Muscle of leg (tissue), 16 donors: ENCODE data around the gene OLFML2A. TPM values are rescaled to one million over a fixed set of nuclear protein-coding genes. Genes with fewer than 3 reads are reported as not detected.
A peak's percentile ranks its signal among the peaks of the same experiment; 100 is the strongest.
"Not testable (repeated sequence)": the region's sequence is repeated elsewhere in the genome, so short reads cannot be mapped to it uniquely, and the experiment has no call there.

Experiments used
- DNase-seq: peaks from one replicate; pipeline ENCODE4 v3.0.0; 2013
- H3K27ac ChIP-seq: one replicate; pipeline ENCODE4 v1.5.1; 2013; ENCODE audit warnings: mild to moderate bottlenecking, low read length, control low read depth
- H3K27me3 ChIP-seq: one replicate; pipeline ENCODE4 v1.6.1; 2013; ENCODE audit warnings: low read length; ENCODE audit not compliant: control insufficient read depth, insufficient read depth
- H3K36me3 ChIP-seq: one replicate; pipeline ENCODE4 v1.6.1; 2013; ENCODE audit warnings: low read length; ENCODE audit not compliant: control insufficient read depth, insufficient read depth
- H3K4me1 ChIP-seq: one replicate; pipeline ENCODE4 v1.6.1; 2013; ENCODE audit warnings: low read length; ENCODE audit not compliant: control insufficient read depth, insufficient read depth
- H3K4me3 ChIP-seq: one replicate; pipeline ENCODE4 v1.5.1; 2013; ENCODE audit warnings: low read length, control low read depth
- H3K9me3 ChIP-seq: replicated peaks from 2 replicates; pipeline ENCODE4 v1.6.1; 2013; ENCODE audit warnings: low read depth, low read length; ENCODE audit not compliant: control insufficient read depth
- WGBS: methylation state at CpG from one replicate; pipeline ENCODE4 v1.1.5; 2013; ENCODE audit warnings: missing lambda C conversion rate; ENCODE audit not compliant: insufficient coverage; 5-methylcytosine and 5-hydroxymethylcytosine counted together
- long read RNA-seq, 11 donors: transcript quantifications; one replicate each; lab custom pipeline, GENCODE V29; 2026
- polyA plus RNA-seq, 8 donors: library from polyadenylated mRNA; unstranded; fragments of 120-200 nt; gene quantifications; one replicate each; pipeline versions ENCODE4 v1.2.1 to v1.2.3, GENCODE V29; 2013; ENCODE audit warnings: inconsistent platforms in 1 of 8, low replicate concordance in 1 of 8; ENCODE audit not compliant: insufficient read length in 8 of 8, insufficient read depth in 1 of 8
- total RNA-seq: library from RNA; stranded (reverse); fragments of 120-200 nt; gene quantifications from one replicate; pipeline ENCODE4 v1.2.4, GENCODE V29; 2013

The OLFML2A gene
- total RNA-seq (100 TPM), polyA plus RNA-seq (100 to 1,000 TPM; 117 to 176 (median 149) TPM)
- long read RNA-seq, donor 1, full-length matches to known transcripts: 8 of 20 reads
- long read RNA-seq, donor 1, partial matches to known transcripts: 12 of 20 reads
- long read RNA-seq, donor 1, other reads (novel, unspliced or antisense): 0 of 20 reads
- long read RNA-seq, donor 2: 0 reads
- long read RNA-seq, donor 3, full-length matches to known transcripts: 21 of 41 reads
- long read RNA-seq, donor 3, partial matches to known transcripts: 20 of 41 reads
- long read RNA-seq, donor 3, other reads (novel, unspliced or antisense): 0 of 41 reads
- long read RNA-seq, donor 4, full-length matches to known transcripts: 11 of 32 reads
- long read RNA-seq, donor 4, partial matches to known transcripts: 21 of 32 reads
- long read RNA-seq, donor 4, other reads (novel, unspliced or antisense): 0 of 32 reads
- long read RNA-seq, donor 5, full-length matches to known transcripts: 25 of 31 reads
- long read RNA-seq, donor 5, partial matches to known transcripts: 6 of 31 reads
- long read RNA-seq, donor 5, other reads (novel, unspliced or antisense): 0 of 31 reads
- long read RNA-seq, donor 6, full-length matches to known transcripts: 11 of 22 reads
- long read RNA-seq, donor 6, partial matches to known transcripts: 11 of 22 reads
- long read RNA-seq, donor 6, other reads (novel, unspliced or antisense): 0 of 22 reads
- long read RNA-seq, donor 7, full-length matches to known transcripts: 7 of 13 reads
- long read RNA-seq, donor 7, partial matches to known transcripts: 6 of 13 reads
- long read RNA-seq, donor 7, other reads (novel, unspliced or antisense): 0 of 13 reads
- long read RNA-seq, donor 8, full-length matches to known transcripts: 4 of 21 reads
- long read RNA-seq, donor 8, partial matches to known transcripts: 17 of 21 reads
- long read RNA-seq, donor 8, other reads (novel, unspliced or antisense): 0 of 21 reads
- long read RNA-seq, donor 9, full-length matches to known transcripts: 4 of 14 reads
- long read RNA-seq, donor 9, partial matches to known transcripts: 10 of 14 reads
- long read RNA-seq, donor 9, other reads (novel, unspliced or antisense): 0 of 14 reads
- long read RNA-seq, donor 10, full-length matches to known transcripts: 12 of 27 reads
- long read RNA-seq, donor 10, partial matches to known transcripts: 15 of 27 reads
- long read RNA-seq, donor 10, other reads (novel, unspliced or antisense): 0 of 27 reads
- long read RNA-seq, donor 11, full-length matches to known transcripts: 12 of 12 reads
- long read RNA-seq, donor 11, partial matches to known transcripts: 0 of 12 reads
- long read RNA-seq, donor 11, other reads (novel, unspliced or antisense): 0 of 12 reads

- Histone ChIP-seq H3K36me3 (peaks cover 2% of the 10 kb centered on the region), H3K27ac (peak within 1 kb of the TSS; percentile 87), H3K4me1 (peaks cover 60% of the 10 kb centered on the region), H3K27me3 (peaks cover 7% of the 10 kb centered on the region), H3K9me3 (no peaks in the 10 kb centered on the region), H3K4me3 (peak within 1 kb of the TSS; percentile 78)
- under 1% methylated on average over 84 of the region's 87 CpGs for WGBS
- DNase-seq: no peak
Measured at GRCh38 chr9:124776954-124777648, at the start of gene OLFML2A. TSS of gene OLFML2A (plus strand) at chr9:124777133. CDS start at chr9:124777271, 138 bp downstream.

DNA sequence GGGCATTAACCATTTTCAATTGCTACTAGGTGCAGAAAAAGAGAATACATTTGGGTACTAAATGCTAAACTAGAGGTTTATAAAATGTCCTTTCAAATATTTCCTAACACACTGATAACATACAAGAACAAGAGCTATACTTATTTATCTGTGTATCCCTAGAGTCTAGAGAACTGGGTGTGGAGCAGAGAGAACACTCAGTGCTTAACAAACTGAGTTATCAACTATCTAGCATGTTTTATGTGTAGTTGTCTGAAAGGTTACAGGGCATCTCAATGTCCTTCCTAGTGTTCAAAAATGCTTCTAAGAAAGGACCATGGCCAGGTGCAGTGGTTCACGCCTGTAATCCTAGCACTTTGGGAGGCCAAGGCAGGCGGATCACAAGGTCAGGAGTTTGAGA, 46.2 kb upstream of the OLFML2A start:
- H3K4me3 ChIP-seq: no peak overlapping the region
- H3K27me3 ChIP-seq: no peaks in the 10 kb centered on the region
- WGBS: 94% methylated on average over 2 of the region's 2 CpGs

DNA sequence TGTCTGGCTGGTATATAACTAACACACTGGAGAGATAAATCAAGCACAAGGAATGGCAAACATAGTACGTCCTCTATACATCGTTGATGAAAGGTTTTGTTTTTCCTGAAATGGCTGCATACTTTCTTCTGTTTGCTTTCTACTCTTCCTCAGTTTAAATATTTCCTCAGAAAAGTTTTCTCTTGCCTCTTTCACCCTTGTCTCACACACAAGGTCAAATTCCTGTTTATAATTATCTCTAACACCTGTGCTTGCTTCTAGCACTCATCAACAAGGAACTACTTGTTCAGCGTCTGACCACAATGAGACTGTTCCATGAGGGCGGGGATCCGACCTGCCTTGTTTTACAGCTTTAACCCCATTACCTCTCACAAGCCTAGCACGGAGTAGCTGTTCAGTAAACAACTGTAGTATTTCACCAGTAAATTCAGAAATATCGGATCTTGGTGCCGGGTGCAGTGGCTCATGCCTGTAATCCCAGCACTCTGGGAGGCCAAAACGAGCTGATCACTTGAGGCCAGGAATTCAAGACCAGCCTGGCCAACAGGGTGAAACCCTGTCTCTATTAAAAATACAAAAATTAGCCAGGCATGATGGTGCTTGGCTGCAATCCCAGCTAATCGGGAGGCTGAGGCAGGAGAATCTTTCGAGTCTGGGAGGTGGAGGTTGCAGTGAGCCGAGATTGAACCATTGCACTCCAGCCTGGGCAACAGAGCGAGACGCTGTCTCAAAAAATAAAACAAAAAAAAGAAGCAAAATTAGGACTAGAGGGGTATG, 42.8 kb upstream of the OLFML2A start:
- Histone ChIP-seq H3K27me3 (no peaks in the 10 kb centered on the region), H3K4me1 (peaks cover 5% of the 10 kb centered on the region), H3K9me3 (no peaks in the 10 kb centered on the region), H3K27ac (peak overlapping the region; percentile 29), H3K4me3 (no peak overlapping the region), H3K36me3 (no peaks in the 10 kb centered on the region)
- peak; percentile 15 for DNase-seq
- 71% methylated on average over 10 of the region's 14 CpGs for WGBS

More for the DNA sequence above, 46.2 kb upstream of the OLFML2A start:
- Histone ChIP-seq H3K4me1 (peaks cover 5% of the 10 kb centered on the region), H3K9me3 (no peaks in the 10 kb centered on the region), H3K36me3 (no peaks in the 10 kb centered on the region), H3K27ac (no peak overlapping the region)
- no peak for DNase-seq

DNA sequence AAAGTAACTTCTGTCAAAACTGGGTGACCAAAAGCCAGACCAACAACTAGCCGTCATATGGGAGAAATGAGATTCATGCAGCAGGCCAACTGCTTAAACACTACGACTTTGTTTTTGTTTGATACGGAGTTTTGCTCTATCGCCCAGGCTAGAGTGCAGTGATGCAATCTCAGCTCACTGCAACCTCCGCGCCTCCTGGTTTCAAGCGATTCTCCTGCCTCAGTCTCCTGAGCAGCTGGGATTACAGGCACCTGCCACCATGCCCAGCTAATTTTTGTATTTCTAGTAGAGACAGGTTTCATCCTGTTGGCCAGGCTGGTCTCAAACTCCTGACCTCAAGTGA, 42.2 kb upstream of the OLFML2A start:
- not testable (repeated sequence) for H3K27me3 ChIP-seq, DNase-seq, H3K36me3 ChIP-seq, H3K4me1 ChIP-seq, H3K9me3 ChIP-seq, H3K4me3 ChIP-seq
- 89% methylated on average over 7 of the region's 7 CpGs for WGBS
- peak overlapping the region; percentile 29 for H3K27ac ChIP-seq

DNA sequence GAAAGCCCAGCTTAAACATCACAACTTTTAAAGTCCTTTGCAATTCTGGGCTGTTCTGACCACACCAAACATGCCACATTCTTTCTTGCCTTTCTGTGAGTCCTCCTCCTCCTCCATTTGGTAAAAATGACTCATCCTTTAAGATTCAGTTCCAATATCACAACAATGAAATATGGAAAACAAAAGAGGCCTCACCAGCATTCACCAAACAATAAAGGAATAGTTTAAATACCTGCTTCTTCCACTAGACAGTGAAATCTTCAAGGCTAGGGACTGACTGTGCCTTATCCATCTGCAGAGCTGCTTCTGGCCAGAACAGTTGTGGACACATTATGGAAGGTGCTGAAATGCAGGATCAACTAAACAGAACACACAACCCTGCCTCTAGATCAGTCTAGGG, 41.8 kb upstream of the OLFML2A start:
- Histone ChIP-seq H3K4me1 (peaks cover 5% of the 10 kb centered on the region), H3K27ac (no peak overlapping the region), H3K27me3 (no peaks in the 10 kb centered on the region), H3K36me3 (no peaks in the 10 kb centered on the region), H3K9me3 (no peaks in the 10 kb centered on the region), H3K4me3 (no peak overlapping the region)
- no peak for DNase-seq

GRCh38 chr9:124738075-124738474, 38.9 kb upstream of the OLFML2A start:
- not testable (repeated sequence) for DNase-seq, H3K27me3 ChIP-seq
- WGBS: no CpG with 5 or more reads among the region's 7 CpGs

DNA sequence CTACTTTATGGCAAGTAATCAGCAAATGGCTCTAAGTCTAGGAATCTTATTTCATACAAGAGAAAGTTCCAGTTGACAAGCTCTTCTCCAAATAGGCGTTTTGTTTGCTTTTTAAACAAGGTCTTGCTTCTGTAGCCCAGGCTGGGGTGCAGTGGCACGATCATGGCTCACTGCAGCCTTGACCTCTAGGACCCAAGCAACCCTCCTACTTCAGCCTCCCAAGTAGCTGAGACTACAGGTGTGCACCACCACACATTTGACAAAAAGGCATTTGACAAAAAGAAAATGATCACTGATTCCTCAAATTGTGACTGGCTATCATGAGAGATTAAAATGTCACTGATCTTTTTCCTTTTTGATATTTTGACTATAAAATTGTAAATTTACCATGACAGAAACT, 37.6 kb upstream of the OLFML2A start:
- no peaks in the 10 kb centered on the region for H3K27me3 ChIP-seq
- no peaks in the 10 kb centered on the region for H3K9me3 ChIP-seq
- no peak overlapping the region for H3K27ac ChIP-seq
- H3K4me1 ChIP-seq: peaks cover 1% of the 10 kb centered on the region
- DNase-seq: no peak
- no peaks in the 10 kb centered on the region for H3K36me3 ChIP-seq
- H3K4me3 ChIP-seq: no peak overlapping the region
- 100% methylated on average over 1 of the region's 2 CpGs for WGBS

More at GRCh38 chr9:124738075-124738474, 38.9 kb upstream of the OLFML2A start:
- not testable (repeated sequence) for H3K27ac ChIP-seq, H3K9me3 ChIP-seq, H3K36me3 ChIP-seq, H3K4me3 ChIP-seq, H3K4me1 ChIP-seq

DNA sequence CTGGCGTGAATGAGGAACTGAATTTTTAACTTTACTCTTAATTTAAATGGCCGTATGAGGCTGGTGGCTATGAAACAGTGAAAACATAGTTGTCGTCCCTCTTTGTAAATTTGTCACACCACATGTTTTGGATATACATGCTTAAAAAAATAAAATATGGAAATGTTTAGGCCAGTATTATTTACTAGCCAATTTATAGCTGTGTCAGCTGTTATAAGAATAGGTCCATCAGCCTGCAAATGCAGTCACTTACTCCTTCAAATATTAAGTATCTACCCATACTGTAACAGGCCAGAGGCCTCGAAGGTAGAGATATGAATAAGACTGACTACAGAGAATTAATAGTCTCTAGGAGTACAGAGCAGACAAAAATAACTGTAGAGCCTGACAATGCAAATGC, 35.8 kb upstream of the OLFML2A start:
- no peak overlapping the region for H3K27ac ChIP-seq
- H3K9me3 ChIP-seq: no peaks in the 10 kb centered on the region
- DNase-seq: no peak
- no CpG with 5 or more reads among the region's 4 CpGs for WGBS
- no peaks in the 10 kb centered on the region for H3K27me3 ChIP-seq
- H3K4me1 ChIP-seq: no peaks in the 10 kb centered on the region
- no peaks in the 10 kb centered on the region for H3K36me3 ChIP-seq
- no peak overlapping the region for H3K4me3 ChIP-seq

DNA sequence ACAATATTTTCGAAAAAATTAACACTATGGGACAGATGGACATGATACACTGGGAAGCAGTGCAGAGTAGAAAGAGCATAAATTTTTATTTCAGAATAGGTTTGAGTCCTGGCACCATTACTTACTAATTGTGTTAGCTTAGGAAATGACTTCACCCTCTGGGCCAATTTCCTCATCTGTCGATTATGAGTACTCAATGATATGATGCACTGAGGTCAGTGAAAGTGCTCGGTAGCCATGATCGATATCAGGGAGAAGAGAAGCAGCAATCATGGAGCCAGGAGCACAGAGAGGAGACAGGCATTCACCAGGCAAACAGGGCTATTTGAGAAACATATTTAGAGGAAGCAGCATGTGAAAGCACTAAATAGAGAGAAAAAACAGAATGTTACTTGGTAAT, 35.3 kb upstream of the OLFML2A start:
- Histone ChIP-seq H3K4me1 (no peaks in the 10 kb centered on the region), H3K36me3 (no peaks in the 10 kb centered on the region), H3K27me3 (no peaks in the 10 kb centered on the region), H3K27ac (no peak overlapping the region), H3K4me3 (no peak overlapping the region), H3K9me3 (no peaks in the 10 kb centered on the region)
- no peak for DNase-seq
- WGBS: 80% methylated on average over 3 of the region's 4 CpGs
